Measurements from ENCODE around the gene OR56A3. TPM values are rescaled to one million over a fixed set of nuclear protein-coding genes. Genes with fewer than 3 reads are reported as not detected.

Gene OR56A3
- total and polyA plus RNA-seq, 10 of the 15 experiments (the other 5 are each of a cell fraction or from before 2014, with no cell fraction given), result not detected

DNA sequence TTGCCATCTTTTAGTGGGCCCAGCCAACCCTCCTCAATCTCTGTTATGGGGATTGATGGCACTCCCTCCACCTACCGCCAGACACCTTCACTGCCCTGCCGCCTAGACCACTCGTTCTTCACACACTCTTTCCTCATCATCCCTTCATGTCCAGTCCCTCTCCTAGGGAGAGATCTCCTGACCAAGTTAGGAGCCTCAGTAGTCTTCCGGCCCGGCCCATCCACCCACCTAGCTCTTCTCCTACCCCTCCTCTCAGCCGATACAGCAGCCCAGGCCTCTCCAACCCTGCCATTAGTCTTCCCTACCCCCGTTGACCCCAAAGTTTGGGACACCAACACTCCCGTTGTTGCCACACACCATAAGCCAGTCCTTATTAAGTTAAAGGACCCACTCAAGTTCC lies 11.0 kb upstream of the OR56A3 start:
- Histone ChIP-seq H3K27me3 (replicated peaks in 1 of 2; ENCODE audit: control insufficient read depth in 2 of 2, insufficient read depth in 2 of 2, low read length in 1 of 2) (no peaks in the 10 kb centered on the region), H4K20me1 (ENCODE audit: control insufficient read depth, insufficient read depth) (no peaks in the 10 kb centered on the region), H3K4me3 (no peak overlapping the region), H3K9me3 (replicated peaks; ENCODE audit: control insufficient read depth, insufficient read depth, low read length) (no peaks in the 10 kb centered on the region; the same call in 2 of the 3 replicates), H3K79me2 (ENCODE audit: control insufficient read depth, insufficient read depth, low read length) (no peaks in the 10 kb centered on the region), H3K4me2 (ENCODE audit: control insufficient read depth, insufficient read depth) (no peak overlapping the region), H3K27ac (ENCODE audit: control insufficient read depth, insufficient read depth) (no peak overlapping the region), H3K36me3 (ENCODE audit: control insufficient read depth in 2 of 2, insufficient read depth in 2 of 2, low read length in 1 of 2) (no peaks in the 10 kb centered on the region), H3K4me1 (ENCODE audit: control insufficient read depth, insufficient read depth, low read length) (no peaks in the 10 kb centered on the region), H3K9ac (ENCODE audit: control insufficient read depth, insufficient read depth, low read length) (no peak overlapping the region), H2AFZ (ENCODE audit: control insufficient read depth, low read depth, low read length) (no peak overlapping the region)
- intact Hi-C loops (cut with micrococcal nuclease; ENCODE audit: unreplicated experiment) (no loop called here), in situ Hi-C loops (cut with MboI) (no loop called here)
- CTCF ChIA-PET, result no interaction called here
- 53% methylated on average over 8 of the region's 8 CpGs for WGBS (ENCODE audit: insufficient coverage, insufficient replicate concordance, low lambda C conversion rate, missing lambda C conversion rate)
- RAD21 ChIA-PET (ENCODE audit: unreplicated experiment), result no interaction called here
- SMC1A ChIA-PET (ENCODE audit: uncharacterized antibody, unreplicated experiment), result no interaction called here
- TF ChIP-seq ESRRA (IDR thresholded peaks at IDR 0.05; ENCODE audit: low read length), result no peak
- no peak for TF ChIP-seq ZNF207 (IDR thresholded peaks at IDR 0.05; ENCODE audit: borderline replicate concordance)
- FAIRE-seq, result no peak
- DNase-seq (ENCODE audit: low read depth, low spot score), result no peak
- POLR2A ChIA-PET, result no interaction called here
- BruUV-seq (replicated peaks), result no TSS peak
- no peak for ATAC-seq

GRCh38 chr11:5932671-5933070 lies 9.4 kb upstream of the OR56A3 start:
- no peak overlapping the region for H3K9ac ChIP-seq (ENCODE audit: control insufficient read depth, insufficient read depth, low read length)
- H3K27me3 ChIP-seq (replicated peaks in 1 of 2; ENCODE audit: control insufficient read depth in 2 of 2, insufficient read depth in 2 of 2, low read length in 1 of 2), result no peaks in the 10 kb centered on the region
- H3K4me2 ChIP-seq (ENCODE audit: control insufficient read depth, insufficient read depth), result no peak overlapping the region
- POLR2A ChIA-PET, result no interaction called here
- no peak for DNase-seq (ENCODE audit: low read depth, low spot score)
- no peaks in the 10 kb centered on the region; the same call in 2 of the 3 replicates for H3K9me3 ChIP-seq (replicated peaks; ENCODE audit: control insufficient read depth, insufficient read depth, low read length)
- H3K27ac ChIP-seq (ENCODE audit: control insufficient read depth, insufficient read depth), result no peak overlapping the region
- intact Hi-C loops (cut with micrococcal nuclease; ENCODE audit: unreplicated experiment), result no loop called here
- no peak overlapping the region for H2AFZ ChIP-seq (ENCODE audit: control insufficient read depth, low read depth, low read length)
- RAD21 ChIA-PET (ENCODE audit: unreplicated experiment), result no interaction called here
- CTCF ChIA-PET, result no interaction called here
- no peak for FAIRE-seq
- SMC1A ChIA-PET (ENCODE audit: uncharacterized antibody, unreplicated experiment), result no interaction called here
- TF ChIP-seq MXI1 (IDR thresholded peaks at IDR 0.05; ENCODE audit: low read depth, low read length) (no peak), CEBPB (IDR thresholded peaks at IDR 0.05; ENCODE audit: borderline replicate concordance in 1 of 2, low read depth in 2 of 2, low read length in 2 of 2) (no peak), ATF7 (IDR thresholded peaks at IDR 0.05; ENCODE audit: low read depth) (no peak), IRF3 (IDR thresholded peaks at IDR 0.05) (no peak), CREB1 (IDR thresholded peaks at IDR 0.05; ENCODE audit: low read depth) (no peak), ESRRA (IDR thresholded peaks at IDR 0.05; ENCODE audit: low read length) (no peak), NR2F1 (conservative IDR thresholded peaks at IDR 0.05) (no peak), RCOR1 (conservative IDR thresholded peaks at IDR 0.05; ENCODE audit: low read depth, low read length) (no peak), NKRF (conservative IDR thresholded peaks at IDR 0.05) (no peak), ZNF384 (IDR thresholded peaks at IDR 0.05; ENCODE audit: borderline replicate concordance, low read depth, low read length) (no peak), ZBTB40 (IDR thresholded peaks at IDR 0.05; ENCODE audit: borderline replicate concordance) (no peak)
- BruUV-seq (replicated peaks), result no TSS peak
- no peak for ATAC-seq
- no peak overlapping the region for H3K4me3 ChIP-seq
- in situ Hi-C loops (cut with MboI), result no loop called here
- no peaks in the 10 kb centered on the region for H3K4me1 ChIP-seq (ENCODE audit: control insufficient read depth, insufficient read depth, low read length)
- H3K79me2 ChIP-seq (ENCODE audit: control insufficient read depth, insufficient read depth, low read length), result no peaks in the 10 kb centered on the region
- 80% methylated on average over 11 of the region's 11 CpGs for WGBS (ENCODE audit: insufficient coverage, insufficient replicate concordance, low lambda C conversion rate, missing lambda C conversion rate)
- no peaks in the 10 kb centered on the region for H4K20me1 ChIP-seq (ENCODE audit: control insufficient read depth, insufficient read depth)
- no peaks in the 10 kb centered on the region for H3K36me3 ChIP-seq (ENCODE audit: control insufficient read depth in 2 of 2, insufficient read depth in 2 of 2, low read length in 1 of 2)

Data from GM12878 (cell line).